NCI-H2029 (cell line): Measurements from ENCODE around the gene CLEC18B.
"Not testable (repeated sequence)": the region's sequence is repeated elsewhere in the genome, so short reads cannot be mapped to it uniquely, and the experiment has no call there.

Source experiments
- DNase-seq: peaks from one replicate; lab custom pipeline; 2025; lab: John Stamatoyannopoulos, UW

The CLEC18B gene

GRCh38 chr16:74406600-74407361, 14.5 kb downstream of the CLEC18B start:
- not testable (repeated sequence) for DNase-seq

- DNase-seq = not testable (repeated sequence)
Observed at GRCh38 chr16:74404148-74404933, 16.9 kb downstream of the CLEC18B start.

DNA sequence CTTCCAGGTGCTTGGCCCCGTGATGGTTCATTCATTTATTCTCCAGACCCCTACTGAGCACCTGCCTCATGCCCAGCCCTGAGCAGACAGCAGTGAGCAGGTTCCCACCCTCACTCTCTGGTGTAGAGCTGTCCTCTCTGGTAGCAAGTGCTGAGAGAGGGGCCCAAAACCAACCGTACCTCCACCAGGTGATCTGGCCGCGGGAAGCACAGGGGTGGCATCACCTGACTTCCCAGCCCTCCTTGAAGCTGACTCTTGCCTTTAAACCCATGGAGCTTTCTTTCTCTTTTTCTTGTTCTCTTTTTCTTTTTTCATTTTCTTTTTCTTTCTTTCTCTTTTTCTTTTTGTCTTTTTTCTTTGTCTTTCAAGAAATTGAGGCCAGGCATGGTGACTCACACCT, 21.0 kb downstream of the CLEC18B start:
- DNase-seq = not testable (repeated sequence)

- not testable (repeated sequence) for DNase-seq
Observed at GRCh38 chr16:74398212-74398895, 22.9 kb downstream of the CLEC18B start.

DNA sequence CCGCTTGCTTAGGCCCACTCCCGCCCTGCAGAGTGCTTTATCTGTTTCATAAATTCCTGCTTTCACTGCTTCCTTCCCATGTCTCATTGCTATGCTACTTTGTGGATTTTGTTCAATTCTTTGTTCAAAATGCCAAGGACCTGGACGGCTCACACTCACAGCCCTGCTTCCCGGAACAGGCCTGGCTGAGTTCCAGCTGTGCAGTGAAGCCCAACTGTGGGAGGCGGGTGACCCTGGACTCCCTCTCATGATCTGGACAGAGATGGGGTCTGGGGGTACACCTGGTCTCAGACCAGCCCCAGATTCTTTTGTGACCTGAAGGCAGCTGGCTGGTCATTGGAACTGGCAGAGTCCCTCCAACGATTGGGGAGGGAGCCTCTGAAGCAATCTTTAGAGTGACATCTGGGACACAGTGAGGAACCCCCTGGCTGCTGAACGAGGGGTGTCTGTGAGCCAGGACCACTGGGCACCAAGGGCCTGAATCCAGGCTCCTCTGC, 24.7 kb downstream of the CLEC18B start:
- DNase-seq = not testable (repeated sequence)

DNA sequence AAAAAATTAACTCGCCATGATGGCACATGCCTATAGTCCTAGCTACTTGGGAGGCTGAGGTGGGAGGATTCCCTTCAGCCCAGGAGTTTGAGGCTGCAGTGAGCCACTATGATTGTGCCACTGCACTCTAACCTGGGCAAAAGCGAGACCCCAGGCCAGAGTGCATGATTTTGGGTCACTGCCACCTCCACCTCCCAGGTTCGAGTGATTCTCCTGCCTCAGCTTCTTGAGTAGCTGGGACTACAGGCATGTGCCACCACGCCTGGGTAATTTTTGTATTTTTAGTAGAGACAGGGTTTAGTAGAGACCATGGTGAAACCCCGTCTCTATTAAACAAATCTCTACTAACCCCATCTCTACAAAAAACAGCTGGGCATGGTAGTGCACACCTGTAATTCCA, 26.7 kb downstream of the CLEC18B start:
- not testable (repeated sequence) for DNase-seq

GRCh38 chr16:74394131-74394530, 27.1 kb downstream of the CLEC18B start:
- not testable (repeated sequence) for DNase-seq

DNA sequence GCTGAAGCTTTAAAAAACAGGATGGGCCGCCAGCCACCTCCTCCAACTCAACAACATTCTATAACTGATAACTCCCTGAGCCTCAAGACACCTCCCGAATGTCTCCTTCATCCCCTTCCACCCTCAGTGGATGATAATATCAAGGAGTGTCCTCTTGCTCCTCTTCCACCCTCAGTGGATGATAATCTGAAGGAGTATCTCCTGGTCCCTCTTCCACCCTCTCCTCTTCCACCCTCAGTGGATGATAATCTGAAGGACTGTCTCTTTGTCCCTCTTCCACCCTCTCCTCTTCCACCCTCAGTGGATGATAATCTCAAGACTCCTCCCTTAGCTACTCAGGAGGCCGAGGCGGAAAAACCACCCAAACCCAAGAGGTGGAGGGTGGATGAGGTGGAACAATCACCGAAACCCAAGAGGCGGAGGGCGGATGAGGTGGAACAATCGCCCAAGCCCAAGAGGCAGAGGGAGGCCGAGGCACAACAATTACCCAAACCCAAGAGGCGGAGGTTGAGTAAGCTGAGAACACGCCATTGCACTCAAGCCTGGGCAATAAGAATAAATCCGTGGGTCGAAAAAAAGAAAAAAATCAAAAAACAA, 29.7 kb downstream of the CLEC18B start:
- not testable (repeated sequence) for DNase-seq

GRCh38 chr16:74382339-74383034, 38.8 kb downstream of the CLEC18B start:
- DNase-seq = not testable (repeated sequence)

DNA sequence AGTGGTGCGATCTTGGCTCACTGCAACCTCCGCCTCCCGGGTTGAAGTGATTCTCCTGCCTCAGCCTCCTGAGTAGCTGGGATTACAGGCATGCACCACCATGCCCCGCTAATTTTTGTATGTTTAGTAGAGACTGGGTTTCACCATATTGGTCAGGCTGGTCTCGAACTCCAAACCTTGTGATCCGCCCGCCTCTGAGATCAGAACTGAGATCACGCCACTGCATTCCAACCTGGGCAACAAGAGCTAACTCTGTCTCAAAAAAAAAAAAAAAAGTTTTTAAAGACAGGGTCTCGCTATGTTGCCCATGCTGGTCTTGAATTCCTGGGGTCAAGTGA, 47.5 kb downstream of the CLEC18B start:
- DNase-seq = not testable (repeated sequence)

DNA sequence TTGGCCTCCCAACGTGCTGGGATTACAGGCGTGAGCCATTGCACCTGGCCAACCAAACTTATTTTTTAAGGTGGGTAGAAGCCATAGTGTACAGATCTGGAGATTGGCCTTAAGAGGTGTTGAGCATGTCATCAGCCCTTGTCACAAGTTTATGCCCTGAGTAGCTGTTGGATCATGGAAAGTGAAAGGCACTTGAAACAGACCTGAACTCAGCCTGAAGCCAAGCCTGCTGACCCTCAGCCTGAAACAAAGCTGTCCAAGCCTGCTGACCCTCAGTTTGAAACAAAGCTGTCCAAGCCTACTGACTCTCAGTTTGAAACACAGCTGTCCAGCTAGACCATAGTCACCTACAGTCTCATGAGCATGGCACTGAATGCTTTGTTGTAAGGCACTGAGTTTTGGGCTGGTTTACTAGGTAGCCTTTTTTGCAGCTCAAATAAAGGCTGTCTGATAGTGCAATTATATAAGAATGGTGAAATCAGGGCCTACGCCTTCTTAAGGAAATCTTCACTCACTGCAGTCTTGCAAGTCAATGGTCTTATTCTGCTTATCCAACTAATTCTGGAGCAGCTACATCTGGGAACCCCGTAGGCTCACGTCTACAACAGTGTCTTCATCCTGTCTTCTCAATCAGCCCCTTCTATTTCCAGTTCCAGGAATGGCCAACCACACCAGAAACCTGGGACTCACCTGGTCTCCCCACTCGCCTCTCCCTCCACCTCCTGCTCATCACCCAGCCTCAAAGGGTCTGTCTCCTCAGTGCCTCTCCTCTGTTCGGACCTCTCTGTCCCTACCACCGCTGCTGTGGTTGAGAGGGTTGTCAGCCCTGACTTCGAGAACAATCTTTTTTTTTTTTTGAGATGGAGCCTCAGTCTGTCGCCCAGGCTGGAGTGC, 48.1 kb downstream of the CLEC18B start:
- no peak for DNase-seq

DNA sequence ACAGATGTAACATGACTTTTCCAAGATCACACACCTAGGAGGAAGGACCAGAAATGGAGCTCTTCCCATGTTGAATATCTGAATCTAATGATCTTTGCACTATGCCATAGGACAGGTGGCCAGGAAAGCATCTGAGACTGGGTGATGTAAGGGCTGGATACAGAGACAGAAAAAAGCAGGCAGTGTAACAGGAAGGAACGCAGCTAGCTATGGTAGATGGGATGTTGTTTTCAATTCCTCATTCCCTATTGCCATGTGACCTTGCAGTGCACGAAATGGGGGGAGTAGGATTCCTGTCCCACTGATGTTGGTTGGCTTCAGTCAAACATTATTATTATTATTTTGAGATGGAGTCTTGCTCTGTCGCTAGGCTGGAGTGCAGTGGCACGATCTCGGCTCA, 48.9 kb downstream of the CLEC18B start:
- DNase-seq = no peak

- DNase-seq = not testable (repeated sequence)
Observed at GRCh38 chr16:74370338-74371135, 50.7 kb downstream of the CLEC18B start.

DNA sequence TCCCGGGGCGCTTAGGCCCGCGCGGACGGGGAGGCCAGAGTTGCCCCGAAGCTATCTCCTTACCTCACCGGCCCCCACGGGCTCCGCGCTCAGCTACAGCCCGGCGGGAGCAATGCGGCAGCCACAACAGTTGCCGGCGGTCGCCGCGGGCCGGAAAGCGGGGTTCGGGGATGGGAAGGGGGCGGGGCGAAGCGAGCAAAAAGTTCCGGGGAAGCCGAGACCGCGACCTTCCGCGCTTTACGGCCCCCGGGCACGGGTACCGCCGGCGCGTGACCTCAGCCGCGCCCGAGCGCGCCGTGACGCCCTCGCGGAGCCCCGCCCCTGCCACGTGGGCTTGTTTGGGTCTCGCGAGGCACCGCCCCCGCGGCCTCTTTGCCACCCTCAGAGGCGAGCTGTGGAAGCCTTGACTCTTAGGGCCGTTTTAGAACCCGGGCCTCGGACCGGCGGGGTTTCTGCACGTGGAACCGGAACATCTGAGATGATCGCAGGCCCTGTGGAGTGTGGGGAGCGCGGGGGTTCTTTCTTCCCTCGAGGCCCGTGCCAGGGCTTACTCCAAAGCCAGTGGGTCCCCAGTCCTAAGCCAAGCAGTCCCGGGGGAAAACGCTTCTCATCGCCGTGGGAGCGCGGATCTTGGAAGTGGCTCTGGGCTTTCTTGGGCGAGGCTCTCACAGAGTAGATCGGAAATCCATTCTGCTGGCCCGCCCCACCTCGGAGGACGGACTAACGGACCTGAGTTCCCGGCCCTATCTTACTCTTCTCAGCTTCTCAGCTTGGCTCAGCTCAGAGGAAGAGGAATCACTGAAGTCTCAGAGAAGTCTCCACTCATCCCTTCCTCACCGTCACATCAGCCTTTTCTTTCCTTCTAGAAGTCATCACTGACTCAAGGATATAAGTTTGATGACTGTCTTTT, 53.0 kb downstream of the CLEC18B start:
- DNase-seq = peak; percentile 70

DNA sequence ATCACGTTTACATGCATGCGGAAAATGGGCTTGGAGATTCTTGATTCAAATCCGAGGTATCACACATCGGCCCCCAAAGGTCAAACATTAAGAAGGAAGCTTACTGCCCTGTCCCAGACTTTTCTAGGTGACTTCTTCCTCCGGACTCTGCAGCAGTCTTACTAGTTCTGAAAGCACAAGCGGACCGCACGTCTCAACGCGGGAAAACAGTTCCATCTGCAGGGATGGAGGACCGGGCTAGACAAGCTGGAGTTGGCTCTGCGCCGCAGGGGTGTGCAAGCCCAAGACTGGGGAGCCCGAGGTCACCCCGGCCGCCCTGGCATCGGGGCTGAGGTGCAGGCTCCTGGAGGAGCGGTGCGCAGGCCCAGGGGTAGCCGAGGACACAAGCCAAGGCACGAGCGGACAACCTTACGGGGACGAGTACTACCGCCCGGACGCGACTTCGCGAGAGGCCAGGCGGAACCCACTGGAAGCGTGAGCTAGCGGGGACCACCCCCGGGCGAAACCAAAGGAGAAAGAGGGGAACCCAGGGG, 53.7 kb downstream of the CLEC18B start:
- not testable (repeated sequence) for DNase-seq

GRCh38 chr16:74361646-74362610, 59.4 kb downstream of the CLEC18B start:
- not testable (repeated sequence) for DNase-seq
